PC-9 (cell line): ENCODE results near the gene LDHA. TPM values are rescaled to one million over a fixed set of nuclear protein-coding genes. Genes with fewer than 3 reads are reported as not detected.

Source experiments
- BruUV-seq: library from RNA; stranded (reverse); fragments of 400-500 nt; replicated peaks from 2 replicates; lab custom pipeline; 2021; lab: Mats Ljungman, UMichigan
- CTCF ChIA-PET: fragments of 300-600 bp; sonication (Branson Sonifier 250); formaldehyde crosslinking; loops from one replicate; lab custom pipeline; 2022; ENCODE audit warnings: antibody characterized with exemption; lab: Charles Lee
- POLR2A ChIA-PET: fragments of 300-600 bp; sonication (Branson Sonifier 250); formaldehyde crosslinking; loops from one replicate; lab custom pipeline; 2022; ENCODE audit warnings: antibody characterized with exemption; ENCODE audit not compliant: unreplicated experiment; lab: Charles Lee
- DNase-seq, 2 experiments: peaks; one replicate each; pipeline versions ENCODE4 v3.0.0 to v3.0.0-alpha.2; 2015 to 2022; ENCODE audit warnings: mixed read lengths in 1 of 2
- H2AFZ ChIP-seq: fragments of 200-600 bp; sonication (generic); 2 replicates; pipeline ENCODE4 v1.8.1; 2017; ENCODE audit warnings: antibody characterized with exemption
- H3F3A ChIP-seq: fragments of 200-600 bp; sonication (generic); 2 replicates; pipeline ENCODE4 v1.8.1; 2017; ENCODE audit warnings: antibody characterized with exemption, mild to moderate bottlenecking, low read depth; ENCODE audit not compliant: insufficient read depth
- H3K27ac ChIP-seq: fragments of 200-600 bp; sonication (generic); 2 replicates; pipeline ENCODE4 v1.6.1; 2016; ENCODE audit warnings: mixed run types
- H3K27me3 ChIP-seq: fragments of 200-600 bp; sonication (generic); 2 replicates; pipeline ENCODE4 v1.6.1; 2016; ENCODE audit warnings: low read depth, mixed run types; ENCODE audit not compliant: insufficient read depth
- H3K36me3 ChIP-seq: fragments of 200-600 bp; sonication (generic); 2 replicates; pipeline ENCODE4 v1.6.1; 2016; ENCODE audit warnings: low read depth, mixed run types
- H3K4me1 ChIP-seq: fragments of 200-600 bp; sonication (generic); replicated peaks from 2 replicates; pipeline ENCODE4 v1.6.1; 2016; ENCODE audit warnings: mixed run types; ENCODE audit not compliant: insufficient read depth
- H3K4me2 ChIP-seq: fragments of 200-600 bp; sonication (generic); 2 replicates; pipeline ENCODE4 v1.6.1; 2017; ENCODE audit warnings: mixed run types
- H3K4me3 ChIP-seq: fragments of 200-600 bp; sonication (generic); 2 replicates; pipeline ENCODE4 v1.6.1; 2016; ENCODE audit warnings: mixed run types
- H3K79me2 ChIP-seq: fragments of 200-600 bp; sonication (generic); 2 replicates; pipeline ENCODE4 v1.6.1; 2017; ENCODE audit warnings: low read depth, mixed run types
- H3K9me2 ChIP-seq: fragments of 200-600 bp; sonication (generic); 2 replicates; pipeline ENCODE4 v1.8.1; 2017; ENCODE audit warnings: mild to moderate bottlenecking; ENCODE audit not compliant: insufficient read depth
- H3K9me3 ChIP-seq: fragments of 200-600 bp; sonication (generic); 2 replicates; pipeline ENCODE4 v1.8.1; 2016; ENCODE audit warnings: low read depth; ENCODE audit not compliant: insufficient read depth
- H4K20me1 ChIP-seq: fragments of 200-600 bp; sonication (generic); 2 replicates; pipeline ENCODE4 v1.8.1; 2017; ENCODE audit not compliant: insufficient read depth
- CTCF ChIP-seq: fragments of 200-600 bp; sonication (generic); conservative IDR thresholded peaks from 2 replicates; pipeline ENCODE4 v1.6.1; 2017; ENCODE audit warnings: mixed run types, antibody characterized with exemption, mild to moderate bottlenecking, moderate library complexity
- EZH2 ChIP-seq: fragments of 200-600 bp; sonication (generic); IDR thresholded peaks from 2 replicates; pipeline ENCODE4 v1.8.0; 2017; ENCODE audit warnings: antibody characterized with exemption, low read depth
- intact Hi-C: fragments of 100-400 bp; cut with micrococcal nuclease; formaldehyde crosslinking; loops from one replicate; pipeline ENCODE4 v1.10.0; 2022; ENCODE audit not compliant: unreplicated experiment
- total RNA-seq: library from RNA; stranded (reverse); gene quantifications from 2 replicates; pipeline ENCODE4 v1.2.3, GENCODE V29; 2021

LDHA gene
- total RNA-seq, 1 experiment from 2014 or later: 962 TPM

GRCh38 chr11:18368221-18368620 lies 26.1 kb upstream of the LDHA start:
- H3K4me1 ChIP-seq: no peaks in the 10 kb centered on the region
- CTCF ChIA-PET: no interaction called here
- no peak overlapping the region for H3K4me3 ChIP-seq
- no peaks in the 10 kb centered on the region for H3K9me3 ChIP-seq
- peaks cover 23% of the 10 kb centered on the region; the same call in 1 of the 2 replicates for H3F3A ChIP-seq
- no peaks in the 10 kb centered on the region for H3K9me2 ChIP-seq
- no peak overlapping the region for H3K27ac ChIP-seq
- H4K20me1 ChIP-seq: no peaks in the 10 kb centered on the region; the same call in 1 of the 2 replicates
- H3K4me2 ChIP-seq: no peak overlapping the region
- POLR2A ChIA-PET: interaction anchor here (0.6 kb wide), 1 partner anchor 17 kb away, joined by 13 read pairs; no protein-coding TSS in a partner anchor
- peaks cover 27% of the 10 kb centered on the region for H3K36me3 ChIP-seq
- intact Hi-C loops: no loop called here
- H3K27me3 ChIP-seq: no peaks in the 10 kb centered on the region
- no peak overlapping the region for H2AFZ ChIP-seq
- H3K79me2 ChIP-seq: no peaks in the 10 kb centered on the region
- DNase-seq: no peak
- TF ChIP-seq CTCF (no peak), EZH2 (no peak)
- BruUV-seq: no TSS peak

- Histone ChIP-seq H3K9me2 (no peaks in the 10 kb centered on the region), H3K9me3 (no peaks in the 10 kb centered on the region), H3K36me3 (peaks cover 17% of the 10 kb centered on the region), H2AFZ (no peak overlapping the region), H3K4me2 (no peak overlapping the region), H3K27ac (no peak overlapping the region), H3K27me3 (no peaks in the 10 kb centered on the region), H3K79me2 (no peaks in the 10 kb centered on the region), H3K4me3 (no peak overlapping the region), H3K4me1 (no peaks in the 10 kb centered on the region), H3F3A (peaks cover 19% of the 10 kb centered on the region; the same call in 1 of the 2 replicates), H4K20me1 (no peaks in the 10 kb centered on the region; the same call in 1 of the 2 replicates)
- no peak for DNase-seq
- no TSS peak for BruUV-seq
- intact Hi-C loops: no loop called here
- TF ChIP-seq EZH2 (no peak), CTCF (no peak)
- ChIA-PET CTCF (no interaction called here), POLR2A (interaction anchor here (0.6 kb wide), 2 partner anchors 13 to 25 kb away, joined by 7 to 19 read pairs; partner anchors contain the start of gene LDHA)
These were observed 25.0 kb upstream of the LDHA start for GRCh38 chr11:18369398-18369797.

GRCh38 chr11:18371279-18371678 lies 23.1 kb upstream of the LDHA start:
- Histone ChIP-seq H3F3A (peaks cover 29% of the 10 kb centered on the region), H2AFZ (no peak overlapping the region), H3K4me1 (no peaks in the 10 kb centered on the region), H3K4me2 (no peak overlapping the region), H4K20me1 (no peaks in the 10 kb centered on the region), H3K36me3 (peaks cover 12% of the 10 kb centered on the region; the same call in 1 of the 2 replicates), H3K79me2 (no peaks in the 10 kb centered on the region), H3K4me3 (no peak overlapping the region), H3K9me3 (no peaks in the 10 kb centered on the region), H3K27me3 (no peaks in the 10 kb centered on the region), H3K27ac (no peak overlapping the region), H3K9me2 (no peaks in the 10 kb centered on the region)
- DNase-seq: no peak
- ChIA-PET POLR2A (no interaction called here), CTCF (no interaction called here)
- no peak for TF ChIP-seq EZH2
- no peak for TF ChIP-seq CTCF
- BruUV-seq: no TSS peak
- intact Hi-C loops: no loop called here
